Measurements from ENCODE around the gene NDUFA7.

- TF ChIP-seq CTCF (IDR thresholded peaks at IDR 0.05) (no peak), EZH2 (IDR thresholded peaks at IDR 0.05; ENCODE audit: borderline replicate concordance, insufficient read depth, low read depth, low read length, poor library complexity, severe bottlenecking) (no peak)
Observed at GRCh38 chr19:8321986-8322637, 937 bp upstream of the NDUFA7 start.
